ENCODE measurements around the gene SGPL1.
"Not testable (repeated sequence)": the region's sequence is repeated elsewhere in the genome, so short reads cannot be mapped to it uniquely, and the experiment has no call there.

SGPL1 gene

GRCh38 chr10:70815504-70816219, at the start of gene SGPL1:
Gene SGPL1, plus strand, starts transcription at chr10:70815948. Its CDS starts 906 bp downstream, at chr10:70816854.
- H3K27me3 Mint-ChIP-seq (ENCODE audit: low read depth): peaks cover 1% of the 10 kb centered on the region
- H3K9me3 Mint-ChIP-seq: no peaks in the 10 kb centered on the region
- peak within 1 kb of the TSS; percentile 86 for H3K4me3 Mint-ChIP-seq
- peak; percentile 86 for DNase-seq (ENCODE audit: low spot score)
- H3K36me3 Mint-ChIP-seq (ENCODE audit: low read depth): peaks cover 11% of the 10 kb centered on the region
- H3K27ac Mint-ChIP-seq: peak within 1 kb of the TSS; percentile 73
- H3K4me1 Mint-ChIP-seq (ENCODE audit: low read depth): peaks cover 17% of the 10 kb centered on the region

- H3K4me3 Mint-ChIP-seq; H3K27me3 Mint-ChIP-seq (ENCODE audit: low read depth); H3K36me3 Mint-ChIP-seq (ENCODE audit: low read depth); H3K27ac Mint-ChIP-seq; DNase-seq (ENCODE audit: low spot score); H3K9me3 Mint-ChIP-seq; H3K4me1 Mint-ChIP-seq (ENCODE audit: low read depth): not testable (repeated sequence)
Observed at GRCh38 chr10:70768026-70768685, 47.6 kb upstream of the SGPL1 start.

- Mint-ChIP-seq H3K4me3 (no peak overlapping the region), H3K27ac (no peak overlapping the region), H3K36me3 (ENCODE audit: low read depth) (no peaks in the 10 kb centered on the region), H3K9me3 (peaks cover 9% of the 10 kb centered on the region), H3K27me3 (ENCODE audit: low read depth) (peaks cover 8% of the 10 kb centered on the region), H3K4me1 (ENCODE audit: low read depth) (no peaks in the 10 kb centered on the region)
- no peak for DNase-seq (ENCODE audit: low spot score)
Observed at GRCh38 chr10:70769121-70769520, 46.6 kb upstream of the SGPL1 start.

- Mint-ChIP-seq H3K27ac (no peak overlapping the region), H3K36me3 (ENCODE audit: low read depth) (no peaks in the 10 kb centered on the region), H3K4me1 (ENCODE audit: low read depth) (no peaks in the 10 kb centered on the region), H3K9me3 (peaks cover 8% of the 10 kb centered on the region), H3K27me3 (ENCODE audit: low read depth) (peaks cover 8% of the 10 kb centered on the region), H3K4me3 (no peak overlapping the region)
- no peak for DNase-seq (ENCODE audit: low spot score)
Observed at GRCh38 chr10:70770001-70770400, 45.7 kb upstream of the SGPL1 start.

- not testable (repeated sequence) for H3K27ac Mint-ChIP-seq; H3K4me3 Mint-ChIP-seq; DNase-seq (ENCODE audit: low spot score); H3K27me3 Mint-ChIP-seq (ENCODE audit: low read depth); H3K9me3 Mint-ChIP-seq; H3K4me1 Mint-ChIP-seq (ENCODE audit: low read depth); H3K36me3 Mint-ChIP-seq (ENCODE audit: low read depth)
Observed at GRCh38 chr10:70770516-70770915, 45.2 kb upstream of the SGPL1 start.

- Mint-ChIP-seq H3K27ac (no peak overlapping the region), H3K9me3 (peaks cover 4% of the 10 kb centered on the region), H3K27me3 (ENCODE audit: low read depth) (peaks cover 7% of the 10 kb centered on the region), H3K4me1 (ENCODE audit: low read depth) (no peaks in the 10 kb centered on the region), H3K36me3 (ENCODE audit: low read depth) (no peaks in the 10 kb centered on the region), H3K4me3 (no peak overlapping the region)
- no peak for DNase-seq (ENCODE audit: low spot score)
Observed at GRCh38 chr10:70771311-70772194, 44.2 kb upstream of the SGPL1 start.

GRCh38 chr10:70772627-70773026, 43.1 kb upstream of the SGPL1 start:
- no peaks in the 10 kb centered on the region for H3K9me3 Mint-ChIP-seq
- H3K4me3 Mint-ChIP-seq: no peak overlapping the region
- H3K27me3 Mint-ChIP-seq (ENCODE audit: low read depth): peaks cover 6% of the 10 kb centered on the region
- H3K36me3 Mint-ChIP-seq (ENCODE audit: low read depth): no peaks in the 10 kb centered on the region
- H3K4me1 Mint-ChIP-seq (ENCODE audit: low read depth): no peaks in the 10 kb centered on the region
- H3K27ac Mint-ChIP-seq: no peak overlapping the region
- DNase-seq (ENCODE audit: low spot score): no peak

- DNase-seq (ENCODE audit: low spot score): no peak
- no peaks in the 10 kb centered on the region for H3K36me3 Mint-ChIP-seq (ENCODE audit: low read depth)
- H3K4me1 Mint-ChIP-seq (ENCODE audit: low read depth): no peaks in the 10 kb centered on the region
- H3K27ac Mint-ChIP-seq: no peak overlapping the region
- H3K9me3 Mint-ChIP-seq: no peaks in the 10 kb centered on the region
- H3K4me3 Mint-ChIP-seq: no peak overlapping the region
- H3K27me3 Mint-ChIP-seq (ENCODE audit: low read depth): peaks cover 3% of the 10 kb centered on the region
Observed at GRCh38 chr10:70773461-70773860, 42.3 kb upstream of the SGPL1 start.

- Mint-ChIP-seq H3K4me1 (ENCODE audit: low read depth) (no peaks in the 10 kb centered on the region), H3K9me3 (no peaks in the 10 kb centered on the region), H3K27me3 (ENCODE audit: low read depth) (peaks cover 3% of the 10 kb centered on the region), H3K36me3 (ENCODE audit: low read depth) (no peaks in the 10 kb centered on the region), H3K4me3 (no peak overlapping the region), H3K27ac (no peak overlapping the region)
- no peak for DNase-seq (ENCODE audit: low spot score)
Observed at GRCh38 chr10:70773965-70774809, 41.6 kb upstream of the SGPL1 start.

- Mint-ChIP-seq H3K27me3 (ENCODE audit: low read depth) (no peaks in the 10 kb centered on the region), H3K4me3 (no peak overlapping the region), H3K9me3 (no peaks in the 10 kb centered on the region), H3K27ac (no peak overlapping the region), H3K36me3 (ENCODE audit: low read depth) (no peaks in the 10 kb centered on the region), H3K4me1 (ENCODE audit: low read depth) (no peaks in the 10 kb centered on the region)
- DNase-seq (ENCODE audit: low spot score): no peak
Observed at GRCh38 chr10:70774810-70775678, 40.7 kb upstream of the SGPL1 start.

- Mint-ChIP-seq H3K4me1 (ENCODE audit: low read depth) (no peaks in the 10 kb centered on the region), H3K9me3 (no peaks in the 10 kb centered on the region), H3K27me3 (ENCODE audit: low read depth) (no peaks in the 10 kb centered on the region), H3K4me3 (no peak overlapping the region), H3K36me3 (ENCODE audit: low read depth) (no peaks in the 10 kb centered on the region), H3K27ac (no peak overlapping the region)
- no peak for DNase-seq (ENCODE audit: low spot score)
Observed at GRCh38 chr10:70775679-70776454, 39.9 kb upstream of the SGPL1 start.

- Mint-ChIP-seq H3K4me3 (no peak overlapping the region), H3K36me3 (ENCODE audit: low read depth) (no peaks in the 10 kb centered on the region), H3K27me3 (ENCODE audit: low read depth) (no peaks in the 10 kb centered on the region), H3K4me1 (ENCODE audit: low read depth) (no peaks in the 10 kb centered on the region), H3K9me3 (no peaks in the 10 kb centered on the region), H3K27ac (no peak overlapping the region)
- DNase-seq (ENCODE audit: low spot score): no peak
Observed at GRCh38 chr10:70776455-70777005, 39.2 kb upstream of the SGPL1 start.

All from T-helper 2 cell treated with Interferon-gamma antibody and Interleukin-4, amounts not matched to agents 5 μg/mL and 100 μg/mL, for 36 hours (primary cell).